Measurements from ENCODE around the gene ASB5.
A peak's percentile ranks its signal among the peaks of the same experiment; 100 is the strongest.

Gene ASB5

GRCh38 chr4:176198316-176198903 is 70.6 kb downstream of the ASB5 start:
- DNase-seq (ENCODE audit: low spot score): no peak
- in situ Hi-C loops (cut with MboI; ENCODE audit: low sequenced_read_pairs, unreplicated experiment): no loop called here
- TF ChIP-seq, protein P1, sequence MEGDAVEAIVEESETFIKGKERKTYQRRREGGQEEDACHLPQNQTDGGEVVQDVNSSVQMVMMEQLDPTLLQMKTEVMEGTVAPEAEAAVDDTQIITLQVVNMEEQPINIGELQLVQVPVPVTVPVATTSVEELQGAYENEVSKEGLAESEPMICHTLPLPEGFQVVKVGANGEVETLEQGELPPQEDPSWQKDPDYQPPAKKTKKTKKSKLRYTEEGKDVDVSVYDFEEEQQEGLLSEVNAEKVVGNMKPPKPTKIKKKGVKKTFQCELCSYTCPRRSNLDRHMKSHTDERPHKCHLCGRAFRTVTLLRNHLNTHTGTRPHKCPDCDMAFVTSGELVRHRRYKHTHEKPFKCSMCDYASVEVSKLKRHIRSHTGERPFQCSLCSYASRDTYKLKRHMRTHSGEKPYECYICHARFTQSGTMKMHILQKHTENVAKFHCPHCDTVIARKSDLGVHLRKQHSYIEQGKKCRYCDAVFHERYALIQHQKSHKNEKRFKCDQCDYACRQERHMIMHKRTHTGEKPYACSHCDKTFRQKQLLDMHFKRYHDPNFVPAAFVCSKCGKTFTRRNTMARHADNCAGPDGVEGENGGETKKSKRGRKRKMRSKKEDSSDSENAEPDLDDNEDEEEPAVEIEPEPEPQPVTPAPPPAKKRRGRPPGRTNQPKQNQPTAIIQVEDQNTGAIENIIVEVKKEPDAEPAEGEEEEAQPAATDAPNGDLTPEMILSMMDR (IDR thresholded peaks at IDR 0.05; ENCODE audit: borderline replicate concordance, control extremely low read depth, extremely low read depth, insufficient read depth, missing control alignments): no peak

GRCh38 chr4:176195184-176195978 is 73.6 kb downstream of the ASB5 start, which contains the start of gene SPATA4:
Gene SPATA4 (minus strand): TSS chr4:176195585. CDS start chr4:176195562, 23 bp downstream.
- in situ Hi-C loops (cut with MboI; ENCODE audit: low sequenced_read_pairs, unreplicated experiment): no loop called here
- TF ChIP-seq, protein P1 (IDR thresholded peaks at IDR 0.05; ENCODE audit: borderline replicate concordance, control extremely low read depth, extremely low read depth, insufficient read depth, missing control alignments): no peak

DNA sequence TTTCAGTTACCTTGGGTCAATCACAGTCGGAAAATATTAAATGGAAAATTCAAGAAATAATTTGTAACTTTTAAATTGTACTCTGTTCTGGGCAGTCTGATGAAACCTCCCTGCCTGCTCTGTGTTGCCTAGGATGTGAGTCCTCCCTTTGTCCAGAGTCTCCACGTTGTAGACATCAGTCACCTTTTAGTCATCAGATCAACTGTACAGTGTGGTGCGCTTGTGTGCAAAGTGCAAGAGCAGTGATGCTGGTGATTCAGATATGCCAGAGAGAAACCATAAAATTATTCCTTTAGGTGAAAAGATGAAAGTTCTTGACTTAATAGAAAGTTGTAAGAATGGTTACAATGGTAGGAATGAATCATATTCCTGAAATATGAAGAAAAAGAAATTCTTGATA is 75.1 kb downstream of the ASB5 start:
- in situ Hi-C loops (cut with MboI; ENCODE audit: low sequenced_read_pairs, unreplicated experiment): no loop called here
- TF ChIP-seq, protein P1 (IDR thresholded peaks at IDR 0.05; ENCODE audit: borderline replicate concordance, control extremely low read depth, extremely low read depth, insufficient read depth, missing control alignments): no peak
- no peak for DNase-seq (ENCODE audit: low spot score)

More at GRCh38 chr4:176195184-176195978, 73.6 kb downstream of the ASB5 start, which contains the start of gene SPATA4:
- DNase-seq (ENCODE audit: low spot score): peak; percentile 95

DNA sequence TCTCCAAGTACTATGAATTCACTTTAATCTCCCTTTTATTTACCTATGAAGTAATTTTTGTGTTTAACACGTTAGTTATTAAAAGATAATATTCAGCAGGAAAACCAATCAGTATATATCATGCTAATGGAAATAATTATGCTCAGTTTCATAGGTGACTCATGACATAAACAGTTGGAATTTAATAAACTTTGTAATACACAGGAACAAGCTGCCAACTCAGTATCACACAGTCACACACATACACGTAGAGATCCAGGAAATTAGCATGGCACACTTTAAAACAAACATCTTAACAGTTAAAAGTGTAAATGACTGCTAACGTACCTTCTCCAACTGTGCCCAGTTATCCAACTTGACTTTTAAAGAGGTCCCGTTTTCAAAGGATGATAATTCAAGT is 75.9 kb downstream of the ASB5 start:
- TF ChIP-seq, protein P1 (IDR thresholded peaks at IDR 0.05; ENCODE audit: borderline replicate concordance, control extremely low read depth, extremely low read depth, insufficient read depth, missing control alignments): no peak
- in situ Hi-C loops (cut with MboI; ENCODE audit: low sequenced_read_pairs, unreplicated experiment): no loop called here
- DNase-seq (ENCODE audit: low spot score): no peak

DNA sequence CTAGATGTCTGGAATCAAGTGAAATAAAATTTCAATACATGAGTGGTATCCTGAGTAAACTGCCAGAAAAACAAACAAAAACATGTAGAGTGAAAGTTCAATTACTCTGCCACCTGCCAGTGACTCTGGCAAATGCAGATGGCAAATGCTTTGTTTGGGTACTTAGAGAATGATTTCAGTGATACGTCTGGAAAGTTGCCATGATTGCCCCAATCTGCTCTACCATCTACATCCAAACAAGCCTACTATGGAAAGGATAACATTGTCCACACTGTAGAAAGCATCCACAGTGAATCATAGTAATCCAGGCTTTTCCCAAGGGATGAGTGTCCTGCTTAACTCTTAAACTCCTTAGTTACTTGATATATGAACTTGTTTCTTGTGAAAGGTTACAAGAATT is 77.0 kb downstream of the ASB5 start:
- DNase-seq (ENCODE audit: low spot score): no peak
- TF ChIP-seq, protein P1 (IDR thresholded peaks at IDR 0.05; ENCODE audit: borderline replicate concordance, control extremely low read depth, extremely low read depth, insufficient read depth, missing control alignments): no peak
- in situ Hi-C loops (cut with MboI; ENCODE audit: low sequenced_read_pairs, unreplicated experiment): no loop called here

GRCh38 chr4:176189891-176190795 is 78.9 kb downstream of the ASB5 start:
- in situ Hi-C loops (cut with MboI; ENCODE audit: low sequenced_read_pairs, unreplicated experiment): no loop called here
- TF ChIP-seq, protein P1 (IDR thresholded peaks at IDR 0.05; ENCODE audit: borderline replicate concordance, control extremely low read depth, extremely low read depth, insufficient read depth, missing control alignments): no peak
- no peak for DNase-seq (ENCODE audit: low spot score)

All from GM13976 (cell line).